Measurements from ENCODE around the gene BABAM1.

The BABAM1 gene

GRCh38 chr19:17304386-17305215 lies 37.4 kb downstream of the BABAM1 start:
- no peak for DNase-seq

- no peak for DNase-seq
These were observed 37.9 kb downstream of the BABAM1 start for GRCh38 chr19:17305216-17305516.

GRCh38 chr19:17305517-17306284 lies 38.5 kb downstream of the BABAM1 start, which contains the start of gene MRPL34:
Gene MRPL34, plus strand, starts transcription at chr19:17305872. Its CDS starts 21 bp downstream, at chr19:17305893.
- peak; percentile 70 for DNase-seq

GRCh38 chr19:17306285-17306714 lies 39.1 kb downstream of the BABAM1 start:
- no peak for DNase-seq

GRCh38 chr19:17307876-17308377 lies 40.7 kb downstream of the BABAM1 start:
- DNase-seq: no peak

- DNase-seq: peak; percentile 94
These were observed 42.1 kb downstream of the BABAM1 start, which contains the start of gene DDA1 for GRCh38 chr19:17309198-17309964. Gene DDA1, plus strand, starts transcription at chr19:17309563. Its CDS starts 92 bp downstream, at chr19:17309655.

GRCh38 chr19:17309965-17310461 lies 42.8 kb downstream of the BABAM1 start:
- no peak for DNase-seq

GRCh38 chr19:17311455-17312188 lies 44.4 kb downstream of the BABAM1 start:
- DNase-seq: peak; percentile 83

- no peak for DNase-seq
These were observed 45.2 kb downstream of the BABAM1 start for GRCh38 chr19:17312189-17313113.

- no peak for DNase-seq
These were observed 46.9 kb downstream of the BABAM1 start for GRCh38 chr19:17314007-17314593.

- DNase-seq: no peak
These were observed 51.7 kb downstream of the BABAM1 start for GRCh38 chr19:17318966-17319365.

- no peak for DNase-seq
These were observed 52.4 kb downstream of the BABAM1 start for GRCh38 chr19:17319473-17320238.

- DNase-seq: no peak
These were observed 53.2 kb downstream of the BABAM1 start for GRCh38 chr19:17320435-17320834.

GRCh38 chr19:17321655-17322489 lies 54.6 kb downstream of the BABAM1 start:
- no peak for DNase-seq

- DNase-seq: peak; percentile 46
These were observed 55.6 kb downstream of the BABAM1 start for GRCh38 chr19:17322854-17323253.

GRCh38 chr19:17323300-17323963 lies 56.2 kb downstream of the BABAM1 start:
- no peak for DNase-seq

GRCh38 chr19:17323964-17324332 lies 56.7 kb downstream of the BABAM1 start:
- DNase-seq: peak; percentile 58

Measured in 8988T (cell line).